Upper lobe of left lung (tissue), 6 donors: ENCODE data around the gene CHST7. TPM values are rescaled to one million over a fixed set of nuclear protein-coding genes. Genes with fewer than 3 reads are reported as not detected.
"Not testable (repeated sequence)": the region's sequence is repeated elsewhere in the genome, so short reads cannot be mapped to it uniquely, and the experiment has no call there.

Experiments used
- ATAC-seq, 2 donors: fragments of 200-7000 bp; cut with Tn5 transposase; one replicate each; pipeline ENCODE4 v1.9.1; 2022; ENCODE audit warnings: mild to moderate bottlenecking in 2 of 2, moderate library complexity in 2 of 2; ENCODE audit not compliant: low FRiP score in 2 of 2
- DNase-seq, 2 donors: peaks; one replicate each; pipeline ENCODE4 v3.0.0-alpha.2; 2019 to 2020
- H3K27ac ChIP-seq, 4 donors: fragments of 200-600 bp; sonication (generic); one replicate each; pipeline ENCODE4 v1.5.1; 2016 to 2019
- H3K27me3 ChIP-seq, 4 donors: fragments of 200-600 bp; sonication (generic); one replicate each; pipeline ENCODE4 v1.5.1; 2017 to 2019
- H3K36me3 ChIP-seq, 4 donors: fragments of 200-600 bp; sonication (generic); one replicate each; pipeline ENCODE4 v1.5.1; 2016 to 2019
- H3K4me1 ChIP-seq, 4 donors: fragments of 200-600 bp; sonication (generic); one replicate each; pipeline ENCODE4 v1.5.1; 2018 to 2019
- H3K4me3 ChIP-seq, 4 donors: fragments of 200-600 bp; sonication (generic); one replicate each; pipeline ENCODE4 v1.5.1; 2017 to 2019; ENCODE audit warnings: mild to moderate bottlenecking in 2 of 4, moderate library complexity in 1 of 4
- H3K9me3 ChIP-seq, 4 donors: fragments of 200-600 bp; sonication (generic); one replicate each; pipeline ENCODE4 v1.5.1; 2018 to 2019
- CTCF ChIP-seq, 6 experiments: fragments of 450-650 bp in 4 of 6; fragments of 200-600 bp in 2 of 6; sonication (generic) in 2 of 6; IDR thresholded peaks; one replicate each; pipeline ENCODE4 v1.5.1; 2016 to 2019; ENCODE audit warnings: antibody characterized with exemption in 6 of 6
- EP300 ChIP-seq, 4 donors: sonication (generic); formaldehyde crosslinking; IDR thresholded peaks; one replicate each; pipeline ENCODE4 v1.5.1; 2017; ENCODE audit warnings: antibody characterized with exemption in 4 of 4, control low read depth in 2 of 4
- POLR2A ChIP-seq, 4 donors: fragments of 450-650 bp; IDR thresholded peaks; one replicate each; pipeline ENCODE4 v1.5.1; 2016 to 2017; ENCODE audit warnings: antibody characterized with exemption in 4 of 4, mild to moderate bottlenecking in 2 of 4
- POLR2AphosphoS5 ChIP-seq, 2 donors: sonication (generic); formaldehyde crosslinking; IDR thresholded peaks; one replicate each; pipeline ENCODE4 v1.5.1; 2017; ENCODE audit warnings: antibody characterized with exemption in 2 of 2
- WGBS, 2 donors: methylation state at CpG; one replicate each; pipeline ENCODE4 v1.1.5; 2017 to 2018; 5-methylcytosine and 5-hydroxymethylcytosine counted together
- total RNA-seq, 6 donors: library from RNA; depleted of rRNA in 4 of 6; stranded (reverse); fragments of >200 nt in 4 of 6; gene quantifications; one replicate each; pipeline versions ENCODE4 v1.1.0 to v1.2.1, GENCODE V29; 2016 to 2021
- donor health status: DM: no; HTN: no; CAD: no; lungs with moderate emphysema.
- donor health status: DM: no; HTN: yes; CAD: no; lungs with severe emphysema.

The CHST7 gene
- 10 to 100 TPM in 2 of 6 donors, 1 to 10 TPM in 4; 5.3 to 14.7 (median 9.1) TPM for total RNA-seq

GRCh38 chrX:46573331-46573891, at the start of gene CHST7:
TSS of gene CHST7 (plus strand) at chrX:46573765. CDS start at chrX:46573932, 167 bp downstream.
- H3K36me3 ChIP-seq = no peaks in the 10 kb centered on the region
- H3K27me3 ChIP-seq = no peaks in the 10 kb centered on the region
- H3K27ac ChIP-seq = peak within 1 kb of the TSS; percentile 34 to 70 (median 54)
- DNase-seq = peak; percentile 74 to 91
- peaks cover 0 to 27% (median 5%) of the 10 kb centered on the region in 4 donors for H3K4me1 ChIP-seq
- 0 to 40% methylated on average over 9 to 31 of the region's 35 CpGs for WGBS, 2 donors
- peak; percentile 72 to 89 for ATAC-seq
- TF ChIP-seq EP300 (IDR thresholded peaks at IDR 0.05) (no peak), POLR2A (IDR thresholded peaks at IDR 0.05) (peak in 2 of 4 donors; percentile 31 to 60), CTCF (IDR thresholded peaks at IDR 0.05) (peak in 1 of 6 experiments; percentile 12)
- peaks cover 0 to 5% (median 0%) of the 10 kb centered on the region in 4 donors for H3K9me3 ChIP-seq
- peak within 1 kb of the TSS; percentile 55 to 66 (median 60) for H3K4me3 ChIP-seq

GRCh38 chrX:46528640-46529039, 44.9 kb upstream of the CHST7 start:
- H3K9me3 ChIP-seq, DNase-seq, H3K27ac ChIP-seq, H3K27me3 ChIP-seq, ATAC-seq, H3K36me3 ChIP-seq, H3K4me3 ChIP-seq, H3K4me1 ChIP-seq: not testable (repeated sequence)
- WGBS, 2 donors = 81% methylated on average over 3 of the region's 6 CpGs; no CpG with 5 or more reads in 1 of the 2 donors

GRCh38 chrX:46529740-46530403, 43.7 kb upstream of the CHST7 start:
- not testable (repeated sequence) for ATAC-seq

GRCh38 chrX:46530404-46530908, 43.1 kb upstream of the CHST7 start:
- not testable (repeated sequence) for H3K9me3 ChIP-seq, DNase-seq, H3K36me3 ChIP-seq, H3K4me3 ChIP-seq, H3K4me1 ChIP-seq, H3K27me3 ChIP-seq, ATAC-seq, H3K27ac ChIP-seq
- WGBS, 2 donors = 70% methylated on average over 1 of the region's 1 CpG; no CpG with 5 or more reads in 1 of the 2 donors

More at GRCh38 chrX:46529740-46530403, 43.7 kb upstream of the CHST7 start:
- not testable (repeated sequence) for H3K27ac ChIP-seq, H3K36me3 ChIP-seq, H3K4me1 ChIP-seq, H3K9me3 ChIP-seq, H3K4me3 ChIP-seq, H3K27me3 ChIP-seq, DNase-seq
- WGBS, 2 donors = 75 to 79% methylated on average over 7 to 11 of the region's 12 CpGs

GRCh38 chrX:46531442-46531841, 42.1 kb upstream of the CHST7 start:
- TF ChIP-seq CTCF (IDR thresholded peaks at IDR 0.05) (no peak), POLR2A (IDR thresholded peaks at IDR 0.05) (no peak), POLR2AphosphoS5 (IDR thresholded peaks at IDR 0.05) (no peak), EP300 (IDR thresholded peaks at IDR 0.05) (no peak)
- Histone ChIP-seq H3K4me3 (no peak overlapping the region), H3K36me3 (peaks cover 0 to 6% (median 0%) of the 10 kb centered on the region in 4 donors), H3K9me3 (no peaks in the 10 kb centered on the region), H3K27me3 (no peaks in the 10 kb centered on the region), H3K27ac (no peak overlapping the region), H3K4me1 (no peaks in the 10 kb centered on the region)
- ATAC-seq (no peak), DNase-seq (no peak)
- 67 to 84% methylated on average over 2 to 3 of the region's 3 CpGs for WGBS, 2 donors

GRCh38 chrX:46543441-46543840, 30.1 kb upstream of the CHST7 start:
- Histone ChIP-seq H3K36me3 (peaks cover 0 to 6% (median 0%) of the 10 kb centered on the region in 4 donors), H3K4me1 (peaks cover 0 to 8% (median 1%) of the 10 kb centered on the region in 4 donors), H3K9me3 (no peaks in the 10 kb centered on the region), H3K27me3 (no peaks in the 10 kb centered on the region), H3K27ac (no peak overlapping the region), H3K4me3 (no peak overlapping the region)
- ATAC-seq (no peak), DNase-seq (no peak)
- WGBS, 2 donors = 65 to 93% methylated on average over 2 of the region's 2 CpGs
- no peak for TF ChIP-seq POLR2AphosphoS5 (IDR thresholded peaks at IDR 0.05)
- TF ChIP-seq EP300 (IDR thresholded peaks at IDR 0.05) = no peak
- no peak for TF ChIP-seq CTCF (IDR thresholded peaks at IDR 0.05)
- TF ChIP-seq POLR2A (IDR thresholded peaks at IDR 0.05) = no peak

- not testable (repeated sequence) for DNase-seq, H3K36me3 ChIP-seq, ATAC-seq, H3K27me3 ChIP-seq, H3K9me3 ChIP-seq, H3K4me1 ChIP-seq
- Histone ChIP-seq H3K4me3 (peak overlapping the region; percentile 18 to 80 (median 68)), H3K27ac (peak overlapping the region; percentile 72 to 90 (median 84))
- WGBS, 2 donors = 40 to 73% methylated on average over 7 of the region's 7 CpGs
These were observed 29.0 kb upstream of the CHST7 start for GRCh38 chrX:46544527-46544926.
